HG03097 (cell line): ENCODE data around the gene GAB1.

Experiments
- ATAC-seq: cut with Tn5 transposase; IDR thresholded peaks from one replicate; pipeline ENCODE4 v1.9.1; 2021; ENCODE audit not compliant: unreplicated experiment, low FRiP score

Gene GAB1

DNA sequence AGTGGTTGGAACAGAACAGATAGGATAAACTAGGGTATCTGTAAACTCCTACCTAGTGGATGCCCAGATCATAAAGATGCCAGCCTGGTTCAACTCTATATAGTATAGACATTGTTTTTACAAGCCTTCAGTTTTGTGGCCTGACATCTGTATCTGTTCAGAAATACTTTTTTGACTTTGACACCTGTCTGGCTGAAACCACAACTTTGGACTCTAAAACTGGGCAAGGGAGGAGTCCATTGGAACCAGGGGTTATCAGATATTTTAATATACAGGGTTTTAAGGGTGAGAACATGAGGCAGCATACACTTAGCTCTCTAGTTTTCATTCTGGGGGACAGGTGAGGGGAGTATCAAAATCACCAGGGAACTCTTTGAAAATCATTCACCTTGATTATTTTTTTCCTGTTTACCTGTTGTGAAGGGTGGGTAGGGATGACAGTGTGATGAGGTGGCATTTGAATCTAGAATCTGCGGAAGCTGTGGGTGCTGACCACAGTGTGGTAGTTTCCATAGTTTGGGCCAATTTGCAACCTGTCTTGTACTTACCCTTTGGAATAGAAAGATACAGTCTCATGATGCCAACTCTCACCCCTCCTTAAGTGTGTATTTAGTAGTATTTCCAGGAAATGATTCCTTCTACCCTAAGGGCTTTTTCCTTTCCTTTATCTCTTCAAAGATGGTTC is 20.6 kb downstream of the GAB1 start:
- no peak for ATAC-seq

DNA sequence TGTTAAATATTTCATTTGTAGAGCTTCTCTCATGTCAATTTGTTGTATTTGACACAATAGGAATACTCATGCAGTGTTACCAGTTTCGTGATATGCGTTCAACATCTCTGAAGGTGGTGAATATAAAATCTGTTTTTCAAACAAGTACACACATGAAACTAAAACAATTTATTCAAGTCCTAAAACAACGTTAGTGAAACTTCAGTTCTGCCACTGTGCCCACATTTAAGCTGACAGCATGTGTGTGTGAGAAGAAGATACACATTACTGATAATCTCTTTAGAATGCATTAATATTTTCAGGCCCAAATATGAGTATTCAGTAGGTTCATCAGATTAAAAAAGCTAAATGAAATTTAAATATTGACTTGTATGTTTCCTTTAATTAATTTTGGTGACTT is 21.7 kb downstream of the GAB1 start:
- no peak for ATAC-seq

GRCh38 chr4:143358923-143359643 is 22.4 kb downstream of the GAB1 start:
- ATAC-seq: peak; percentile 88

GRCh38 chr4:143359644-143360193 is 23.0 kb downstream of the GAB1 start:
- no peak for ATAC-seq

GRCh38 chr4:143360838-143361625 is 24.4 kb downstream of the GAB1 start:
- no peak for ATAC-seq

- ATAC-seq: no peak
Observed at GRCh38 chr4:143362349-143363046, 25.8 kb downstream of the GAB1 start.

GRCh38 chr4:143363332-143363731 is 26.7 kb downstream of the GAB1 start:
- no peak for ATAC-seq

GRCh38 chr4:143364063-143364462 is 27.4 kb downstream of the GAB1 start:
- no peak for ATAC-seq

DNA sequence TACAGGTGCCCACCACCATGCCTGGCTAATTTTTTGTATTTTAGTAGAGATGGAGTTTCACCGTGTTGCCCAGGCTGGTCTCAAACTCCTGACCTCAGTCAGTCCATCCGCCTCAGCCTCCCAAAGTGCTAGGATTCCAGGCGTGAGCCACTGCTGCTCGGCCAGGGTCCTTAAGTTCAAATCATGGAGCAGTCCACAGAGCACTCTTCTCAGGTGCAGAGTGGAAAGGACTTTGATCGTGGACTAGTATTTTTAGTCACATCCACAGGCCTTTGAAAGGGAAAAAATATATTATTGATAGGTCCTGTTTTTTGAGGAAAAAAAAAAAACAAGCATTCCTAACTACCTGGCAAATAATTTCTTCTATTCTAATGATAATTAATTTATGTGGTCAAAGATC is 31.2 kb downstream of the GAB1 start:
- no peak for ATAC-seq

- ATAC-seq: no peak
Observed at GRCh38 chr4:143369552-143369951, 32.9 kb downstream of the GAB1 start.

GRCh38 chr4:143372093-143372915 is 35.6 kb downstream of the GAB1 start:
- ATAC-seq: peak; percentile 45

- no peak for ATAC-seq
Observed at GRCh38 chr4:143374255-143374654, 37.6 kb downstream of the GAB1 start.

- ATAC-seq: no peak
Observed at GRCh38 chr4:143374771-143375170, 38.1 kb downstream of the GAB1 start.

DNA sequence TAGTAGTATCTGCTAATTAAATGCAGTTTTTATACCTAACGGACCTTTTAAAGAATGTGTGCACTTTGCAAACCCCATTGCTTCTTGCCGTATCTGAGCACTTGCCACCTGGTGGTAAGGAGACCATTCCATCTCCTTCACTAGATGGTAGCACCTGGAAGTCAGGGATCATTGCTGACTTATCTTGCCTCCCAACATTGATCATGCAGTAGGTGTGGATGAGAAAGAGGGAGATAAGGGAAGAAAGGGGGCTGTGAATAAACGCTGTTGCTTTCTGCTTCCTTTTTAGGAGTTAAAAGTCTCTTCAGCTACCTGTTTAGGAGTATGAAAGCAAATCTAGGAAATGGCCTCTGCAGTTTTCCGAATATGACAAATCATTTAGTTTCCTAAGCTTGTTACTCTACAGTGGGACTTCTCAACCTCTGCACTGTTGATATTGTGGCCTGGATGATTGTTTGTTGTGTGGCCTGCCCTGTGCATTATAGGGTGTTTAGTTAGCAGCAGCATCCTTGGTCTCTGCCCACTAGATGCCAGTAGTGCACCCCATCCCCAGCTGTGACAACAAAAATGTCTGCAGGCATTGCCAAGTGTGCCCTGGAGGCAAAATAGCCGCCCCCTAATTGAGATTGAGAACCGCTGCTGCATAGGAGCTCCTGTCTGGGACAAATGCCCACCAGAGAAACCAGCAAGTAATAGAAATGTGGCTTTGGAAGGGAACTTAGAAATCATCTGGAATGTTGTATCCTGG is 38.8 kb downstream of the GAB1 start:
- peak; percentile 45 for ATAC-seq

DNA sequence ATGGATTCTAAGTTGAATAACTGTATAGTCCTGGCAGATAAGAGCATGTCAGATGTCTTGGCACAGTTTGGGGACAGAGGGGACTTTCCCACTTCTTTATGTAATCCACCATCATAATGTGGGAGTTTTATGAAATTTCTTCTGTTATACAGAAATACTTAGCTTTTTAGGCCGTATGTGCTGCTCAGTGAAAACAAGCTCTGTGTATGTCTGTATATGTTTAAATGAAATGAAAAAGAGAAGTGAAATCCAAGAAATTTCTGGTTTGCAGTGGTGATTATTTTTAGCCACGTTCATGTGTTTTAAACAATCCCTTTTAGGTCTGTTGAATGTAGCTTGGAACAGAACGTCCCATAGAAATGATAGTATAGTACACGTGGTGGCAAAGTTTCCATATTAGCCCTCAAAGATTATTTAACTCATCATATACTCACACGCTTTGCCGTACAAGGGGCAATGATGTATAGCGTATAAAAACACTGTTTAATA is 41.0 kb downstream of the GAB1 start:
- peak; percentile 43 for ATAC-seq

- ATAC-seq: no peak
Observed at GRCh38 chr4:143380629-143381028, 44.0 kb downstream of the GAB1 start.

DNA sequence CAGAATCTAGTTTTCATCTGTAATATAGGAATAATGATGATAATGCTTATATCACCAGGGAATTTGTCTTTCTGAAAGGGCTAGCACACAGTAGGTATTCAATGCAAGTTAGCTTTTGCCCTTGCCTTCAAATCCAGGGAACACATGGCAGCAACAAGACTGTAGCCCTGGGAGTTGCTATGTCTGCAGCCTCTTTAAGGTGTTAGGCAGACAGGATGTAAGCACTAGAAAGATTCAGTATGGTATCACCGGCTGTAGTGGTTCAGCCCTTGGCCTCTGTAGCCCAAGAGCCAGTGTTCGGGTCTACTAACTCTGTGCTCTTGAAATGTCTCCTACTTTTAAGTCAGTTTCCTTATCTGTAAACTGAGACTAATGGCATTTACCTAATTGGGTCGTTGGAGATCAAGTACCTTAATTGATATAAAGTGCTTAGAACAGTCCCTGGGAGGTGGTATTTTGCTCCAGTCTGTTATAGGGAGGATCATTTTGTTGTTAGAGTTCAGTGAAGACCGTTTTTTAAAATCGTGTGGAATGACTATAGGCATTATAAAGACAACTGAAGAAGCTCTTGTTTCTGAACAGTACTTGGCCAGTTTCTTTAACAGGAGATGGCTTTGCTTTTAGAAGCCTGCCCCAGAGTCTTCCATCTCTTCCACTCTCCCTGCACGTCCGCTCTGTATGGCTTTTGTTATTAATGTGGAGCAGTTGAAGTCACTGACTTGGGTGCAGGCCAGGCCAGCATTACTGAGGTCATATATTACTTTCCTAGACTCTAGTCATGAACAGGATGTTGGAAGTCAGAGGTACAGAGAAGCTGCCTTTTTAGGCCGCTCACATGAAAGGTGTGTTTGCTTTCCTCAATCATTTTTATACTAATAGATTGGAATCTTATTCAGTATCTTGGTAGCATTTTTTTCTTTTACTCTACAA is 44.8 kb downstream of the GAB1 start:
- ATAC-seq: peak; percentile 56

DNA sequence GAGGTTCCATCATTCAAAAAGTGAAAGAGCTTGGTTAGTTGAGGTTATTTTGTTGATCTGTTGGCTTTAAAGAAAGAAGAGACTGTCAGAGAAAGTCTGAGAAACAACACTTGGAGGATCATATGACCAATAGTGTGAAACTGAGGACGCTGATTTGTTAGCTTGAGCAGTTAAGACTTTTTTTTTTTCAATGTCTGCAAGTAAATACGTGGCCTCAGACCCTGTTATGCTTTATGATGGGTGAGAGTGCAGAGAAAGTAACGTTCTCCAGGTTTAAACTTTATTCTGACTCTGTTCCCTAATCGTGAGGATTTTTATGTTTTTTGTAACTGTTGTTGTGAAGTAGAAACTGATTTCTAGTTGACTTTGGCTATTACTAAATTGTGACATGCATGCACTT is 45.9 kb downstream of the GAB1 start:
- no peak for ATAC-seq
